Keratinocyte (primary cell): ENCODE measurements around the gene SSBP4. TPM values are rescaled to one million over a fixed set of nuclear protein-coding genes. Genes with fewer than 3 reads are reported as not detected.

Experiments
- DNase-seq: peaks from one replicate; pipeline ENCODE4 v3.0.0-alpha.2; 2011; ENCODE audit warnings: low read depth, missing footprints, low spot score
- FAIRE-seq: peaks from 2 replicates; lab custom pipeline; 2011; peaks lifted over from hg19 to GRCh38; lab: Jason Lieb, UNC
- H2AFZ ChIP-seq: 2 replicates; pipeline ENCODE4 v1.6.0; 2012; ENCODE audit warnings: low read length, control low read depth, inconsistent platforms; ENCODE audit not compliant: control insufficient read depth
- H3K27ac ChIP-seq: 2 replicates; pipeline ENCODE4 v1.5.1; 2011; ENCODE audit warnings: low read length; ENCODE audit not compliant: control insufficient read depth, insufficient read depth
- H3K27me3 ChIP-seq: 3 replicates; pipeline ENCODE4 v1.6.0; 2011; ENCODE audit warnings: low read length; ENCODE audit not compliant: control insufficient read depth, insufficient read depth; ENCODE audit errors: extremely low read depth
- H3K36me3 ChIP-seq, 2 experiments: 2 replicates in 1 of 2; 3 replicates in 1 of 2; pipeline ENCODE4 v1.5.1; 2011; ENCODE audit warnings: low read length in 2 of 2, mild to moderate bottlenecking in 1 of 2; ENCODE audit not compliant: control insufficient read depth in 2 of 2, insufficient read depth in 2 of 2; ENCODE audit errors: extremely low read depth in 1 of 2
- H3K4me1 ChIP-seq: 3 replicates; pipeline ENCODE4 v1.5.1; 2011; ENCODE audit warnings: low read length; ENCODE audit not compliant: control insufficient read depth, insufficient read depth; ENCODE audit errors: extremely low read depth
- H3K4me2 ChIP-seq: 3 replicates; pipeline ENCODE4 v1.6.0; 2011; ENCODE audit warnings: low read depth, low read length; ENCODE audit not compliant: control insufficient read depth, insufficient read depth; ENCODE audit errors: extremely low read depth
- H3K4me3 ChIP-seq, 3 experiments: fragments of 200-600 bp in 1 of 3; sonication (generic) in 1 of 3; 2 replicates in 2 of 3; 3 replicates in 1 of 3; pipeline ENCODE4 v1.5.1; 2011 to 2016; ENCODE audit warnings: low read length in 3 of 3, mild to moderate bottlenecking in 3 of 3, control low read depth in 2 of 3, inconsistent platforms in 1 of 3, low read depth in 1 of 3, mixed read lengths in 1 of 3, mixed run types in 1 of 3, moderate library complexity in 1 of 3; ENCODE audit not compliant: control insufficient read depth in 2 of 3, insufficient read depth in 2 of 3; ENCODE audit errors: extremely low read depth in 1 of 3
- H3K79me2 ChIP-seq: 2 replicates; pipeline ENCODE4 v1.6.0; 2012; ENCODE audit warnings: low read length; ENCODE audit not compliant: control insufficient read depth, insufficient read depth
- H3K9ac ChIP-seq: 3 replicates; pipeline ENCODE4 v1.6.0; 2011; ENCODE audit warnings: low read length; ENCODE audit not compliant: control insufficient read depth, insufficient read depth; ENCODE audit errors: extremely low read depth
- H3K9me1 ChIP-seq: 3 replicates; pipeline ENCODE4 v1.6.0; 2011; ENCODE audit warnings: low read length; ENCODE audit not compliant: control insufficient read depth, insufficient read depth; ENCODE audit errors: extremely low read depth
- H3K9me3 ChIP-seq: 2 replicates; pipeline ENCODE4 v1.5.1; 2012; ENCODE audit warnings: low read depth, low read length; ENCODE audit not compliant: control insufficient read depth
- H4K20me1 ChIP-seq: 3 replicates; pipeline ENCODE4 v1.6.0; 2011; ENCODE audit warnings: low read length; ENCODE audit not compliant: control insufficient read depth, insufficient read depth; ENCODE audit errors: extremely low read depth
- CTCF ChIP-seq, 3 experiments: IDR thresholded peaks in 1 of 3; conservative IDR thresholded peaks in 1 of 3; optimal IDR thresholded peaks in 1 of 3; 2 replicates in 2 of 3; 3 replicates in 1 of 3; pipeline versions ENCODE3 to v1.5.1; 2011; ENCODE audit warnings: low read length in 3 of 3, mild to moderate bottlenecking in 3 of 3, moderate library complexity in 2 of 3, control low read depth in 1 of 3, inconsistent platforms in 1 of 3; ENCODE audit not compliant: insufficient read depth in 2 of 3; ENCODE audit errors: extremely low read depth in 1 of 3
- EZH2 ChIP-seq: IDR thresholded peaks from one replicate; pipeline ENCODE4 v1.6.1; 2012; ENCODE audit warnings: inconsistent platforms, mild to moderate bottlenecking, low read length, moderate library complexity
- dilution Hi-C: fragments of 300-500 bp; cut with MboI; formaldehyde crosslinking; loops from one replicate; pipeline ENCODE4 v1.7.0; 2020; ENCODE audit warnings: low sequenced_read_pairs; ENCODE audit not compliant: extremely low pct_ligation_motif_present
- polyA plus RNA-seq, 5 experiments: library from polyadenylated mRNA; depleted of rRNA in 3 of 5; stranded (reverse) in 3 of 5; stranded (forward) in 1 of 5; unstranded in 1 of 5; fragments of >200 nt; gene quantifications; 1 replicate in 1 of 5; 2 replicates in 3 of 5; 3 replicates in 1 of 5; pipeline versions ENCODE4 v1.2.1 to v1.2.3, GENCODE V29; 2011 to 2012; ENCODE audit warnings: missing spikeins in 2 of 5, low read depth in 1 of 5, low replicate concordance in 1 of 5

SSBP4 gene
- polyA plus RNA-seq, 1 donor (not counting 4 experiments of a cell fraction or from before 2014, with no cell fraction given): 7.5 TPM

- TF ChIP-seq EZH2 (no peak), CTCF (optimal IDR thresholded peaks at IDR 0.05 in 1 of 3, IDR thresholded peaks at IDR 0.05 in 1 of 3, conservative IDR thresholded peaks at IDR 0.05 in 1 of 3; ENCODE audit: extremely low read depth in 1 of 3, insufficient read depth in 2 of 3, low read length in 3 of 3) (peak; percentile 91 to 99 (median 96))
- FAIRE-seq: no peak
- Histone ChIP-seq H3K9ac (no peak overlapping the region), H3K4me1 (peaks cover 10% of the 10 kb centered on the region), H3K27ac (no peak overlapping the region), H3K27me3 (no peaks in the 10 kb centered on the region), H2AFZ (no peak overlapping the region), H3K36me3 (peaks cover 33 to 50% of the 10 kb centered on the region in 2 experiments), H3K9me1 (no peaks in the 10 kb centered on the region), H3K79me2 (peaks cover 12% of the 10 kb centered on the region), H3K4me3 (no peak overlapping the region), H3K4me2 (no peak overlapping the region), H3K9me3 (no peaks in the 10 kb centered on the region), H4K20me1 (no peaks in the 10 kb centered on the region)
- dilution Hi-C loops: no loop called here
- no peak for DNase-seq
These were observed 32.0 kb downstream of the SSBP4 start for GRCh38 chr19:18450931-18451836.

- DNase-seq (no peak), FAIRE-seq (no peak)
- H3K79me2 ChIP-seq: peaks cover 10% of the 10 kb centered on the region
- H2AFZ ChIP-seq: no peak overlapping the region
- TF ChIP-seq EZH2: no peak
- no peak for TF ChIP-seq CTCF (optimal IDR thresholded peaks at IDR 0.05 in 1 of 3, IDR thresholded peaks at IDR 0.05 in 1 of 3, conservative IDR thresholded peaks at IDR 0.05 in 1 of 3; ENCODE audit: extremely low read depth in 1 of 3, insufficient read depth in 2 of 3, low read length in 3 of 3)
- H3K9me1 ChIP-seq: no peaks in the 10 kb centered on the region
- H3K4me2 ChIP-seq: no peak overlapping the region
- dilution Hi-C loops: no loop called here
- peaks cover 10% of the 10 kb centered on the region for H3K4me1 ChIP-seq
- H3K4me3 ChIP-seq: no peak overlapping the region
- no peaks in the 10 kb centered on the region for H3K9me3 ChIP-seq
- no peak overlapping the region for H3K9ac ChIP-seq
- peaks cover 32 to 53% of the 10 kb centered on the region in 2 experiments for H3K36me3 ChIP-seq
- H4K20me1 ChIP-seq: no peaks in the 10 kb centered on the region
- H3K27me3 ChIP-seq: no peaks in the 10 kb centered on the region
- no peak overlapping the region for H3K27ac ChIP-seq
These were observed 33.2 kb downstream of the SSBP4 start for GRCh38 chr19:18452386-18452785.
